Memory B cell (primary cell): ENCODE measurements around the gene NR6A1.

Source experiments
- ATAC-seq: fragments of 150-1000 bp; cut with Tn5 transposase; 2 replicates; pipeline ENCODE4 v1.10.0; 2021; ENCODE audit warnings: low read depth, mild to moderate bottlenecking, moderate library complexity
- DNase-seq, 2 donors: peaks; one replicate each; pipeline ENCODE4 v3.0.0; 2022; ENCODE audit warnings: low spot score in 2 of 2
- H3K27ac Mint-ChIP-seq: one replicate; pipeline ENCODE4 v1.8.0; 2022; ENCODE audit warnings: mild to moderate bottlenecking, moderate library complexity, mixed read lengths
- H3K27me3 Mint-ChIP-seq: one replicate; pipeline ENCODE4 v1.8.0; 2022; ENCODE audit warnings: mixed read lengths
- H3K36me3 Mint-ChIP-seq: one replicate; pipeline ENCODE4 v1.8.0; 2022; ENCODE audit warnings: mild to moderate bottlenecking, mixed read lengths
- H3K4me1 Mint-ChIP-seq: one replicate; pipeline ENCODE4 v1.8.0; 2022; ENCODE audit warnings: mixed read lengths
- H3K4me3 Mint-ChIP-seq: one replicate; pipeline ENCODE4 v1.8.0; 2022; ENCODE audit warnings: mild to moderate bottlenecking, moderate library complexity, mixed read lengths
- H3K9me3 Mint-ChIP-seq: one replicate; pipeline ENCODE4 v1.8.0; 2022; ENCODE audit warnings: mixed read lengths

The NR6A1 gene

GRCh38 chr9:124602204-124602603 lies 168.9 kb downstream of the NR6A1 start:
- Mint-ChIP-seq H3K27ac (no peak overlapping the region), H3K4me1 (no peaks in the 10 kb centered on the region), H3K9me3 (peaks cover 2% of the 10 kb centered on the region), H3K4me3 (no peak overlapping the region), H3K27me3 (peaks cover 4% of the 10 kb centered on the region), H3K36me3 (peaks cover 3% of the 10 kb centered on the region)
- DNase-seq (no peak), ATAC-seq (no peak)

- no peaks in the 10 kb centered on the region for H3K4me1 Mint-ChIP-seq
- H3K9me3 Mint-ChIP-seq: peaks cover 2% of the 10 kb centered on the region
- H3K27me3 Mint-ChIP-seq: peaks cover 7% of the 10 kb centered on the region
- ATAC-seq (no peak), DNase-seq (no peak)
- peaks cover 3% of the 10 kb centered on the region for H3K36me3 Mint-ChIP-seq
- no peak overlapping the region for H3K27ac Mint-ChIP-seq
- H3K4me3 Mint-ChIP-seq: no peak overlapping the region
Measured at GRCh38 chr9:124600407-124600806, 170.7 kb downstream of the NR6A1 start.

- ATAC-seq (no peak), DNase-seq (no peak)
- Mint-ChIP-seq H3K27ac (no peak overlapping the region), H3K27me3 (peaks cover 8% of the 10 kb centered on the region), H3K9me3 (peaks cover 2% of the 10 kb centered on the region), H3K4me3 (no peak overlapping the region), H3K4me1 (no peaks in the 10 kb centered on the region), H3K36me3 (peaks cover 3% of the 10 kb centered on the region)
Measured at GRCh38 chr9:124599121-124599795, 171.9 kb downstream of the NR6A1 start.

GRCh38 chr9:124598048-124598447 lies 173.1 kb downstream of the NR6A1 start:
- Mint-ChIP-seq H3K27ac (no peak overlapping the region), H3K27me3 (peaks cover 11% of the 10 kb centered on the region), H3K4me1 (no peaks in the 10 kb centered on the region), H3K9me3 (peaks cover 2% of the 10 kb centered on the region), H3K4me3 (no peak overlapping the region), H3K36me3 (peaks cover 3% of the 10 kb centered on the region)
- DNase-seq (no peak), ATAC-seq (no peak)

- Mint-ChIP-seq H3K27ac (no peak overlapping the region), H3K9me3 (peaks cover 2% of the 10 kb centered on the region), H3K4me1 (no peaks in the 10 kb centered on the region), H3K27me3 (peaks cover 11% of the 10 kb centered on the region), H3K36me3 (peaks cover 3% of the 10 kb centered on the region), H3K4me3 (no peak overlapping the region)
- DNase-seq: no peak
- no peak for ATAC-seq
Measured at GRCh38 chr9:124596172-124596839, 174.8 kb downstream of the NR6A1 start.

GRCh38 chr9:124595743-124596142 lies 175.4 kb downstream of the NR6A1 start:
- DNase-seq (no peak), ATAC-seq (no peak)
- Mint-ChIP-seq H3K9me3 (peaks cover 2% of the 10 kb centered on the region), H3K4me3 (no peak overlapping the region), H3K4me1 (no peaks in the 10 kb centered on the region), H3K27me3 (peaks cover 10% of the 10 kb centered on the region), H3K36me3 (peaks cover 3% of the 10 kb centered on the region), H3K27ac (no peak overlapping the region)

- DNase-seq (no peak), ATAC-seq (no peak)
- Mint-ChIP-seq H3K4me1 (no peaks in the 10 kb centered on the region), H3K27me3 (peaks cover 7% of the 10 kb centered on the region), H3K36me3 (no peaks in the 10 kb centered on the region), H3K27ac (no peak overlapping the region), H3K9me3 (no peaks in the 10 kb centered on the region), H3K4me3 (no peak overlapping the region)
Measured at GRCh38 chr9:124594673-124595072, 176.4 kb downstream of the NR6A1 start.

- DNase-seq: no peak
- no peak for ATAC-seq
- H3K4me1 Mint-ChIP-seq: no peaks in the 10 kb centered on the region
- no peak overlapping the region for H3K27ac Mint-ChIP-seq
- no peak overlapping the region for H3K4me3 Mint-ChIP-seq
- peaks cover 7% of the 10 kb centered on the region for H3K27me3 Mint-ChIP-seq
- no peaks in the 10 kb centered on the region for H3K36me3 Mint-ChIP-seq
- H3K9me3 Mint-ChIP-seq: no peaks in the 10 kb centered on the region
Measured at GRCh38 chr9:124594225-124594624, 176.9 kb downstream of the NR6A1 start.

- H3K36me3 Mint-ChIP-seq: no peaks in the 10 kb centered on the region
- no peak overlapping the region for H3K27ac Mint-ChIP-seq
- no peaks in the 10 kb centered on the region for H3K4me1 Mint-ChIP-seq
- peaks cover 7% of the 10 kb centered on the region for H3K27me3 Mint-ChIP-seq
- DNase-seq (no peak), ATAC-seq (no peak)
- H3K4me3 Mint-ChIP-seq: no peak overlapping the region
- no peaks in the 10 kb centered on the region for H3K9me3 Mint-ChIP-seq
Measured at GRCh38 chr9:124593651-124594058, 177.5 kb downstream of the NR6A1 start.

- Mint-ChIP-seq H3K27me3 (peaks cover 7% of the 10 kb centered on the region), H3K4me3 (no peak overlapping the region), H3K27ac (no peak overlapping the region)
Measured at GRCh38 chr9:124593200-124593599, 177.9 kb downstream of the NR6A1 start.

GRCh38 chr9:124590889-124591641 lies 180.0 kb downstream of the NR6A1 start:
- ATAC-seq (no peak), DNase-seq (no peak)
- no peaks in the 10 kb centered on the region for H3K4me1 Mint-ChIP-seq
- no peak overlapping the region for H3K4me3 Mint-ChIP-seq
- H3K36me3 Mint-ChIP-seq: no peaks in the 10 kb centered on the region
- peaks cover 6% of the 10 kb centered on the region for H3K27me3 Mint-ChIP-seq
- no peak overlapping the region for H3K27ac Mint-ChIP-seq
- H3K9me3 Mint-ChIP-seq: no peaks in the 10 kb centered on the region

More at GRCh38 chr9:124593200-124593599, 177.9 kb downstream of the NR6A1 start:
- Mint-ChIP-seq H3K36me3 (no peaks in the 10 kb centered on the region), H3K9me3 (no peaks in the 10 kb centered on the region), H3K4me1 (no peaks in the 10 kb centered on the region)
- ATAC-seq (no peak), DNase-seq (no peak)

GRCh38 chr9:124584631-124585030 lies 186.5 kb downstream of the NR6A1 start:
- ATAC-seq: no peak
- DNase-seq: no peak
- no peaks in the 10 kb centered on the region for H3K9me3 Mint-ChIP-seq
- no peak overlapping the region for H3K4me3 Mint-ChIP-seq
- peaks cover 2% of the 10 kb centered on the region for H3K27me3 Mint-ChIP-seq
- H3K4me1 Mint-ChIP-seq: no peaks in the 10 kb centered on the region
- H3K36me3 Mint-ChIP-seq: no peaks in the 10 kb centered on the region
- H3K27ac Mint-ChIP-seq: no peak overlapping the region

GRCh38 chr9:124583134-124583533 lies 188.0 kb downstream of the NR6A1 start:
- no peak overlapping the region for H3K27ac Mint-ChIP-seq
- no peaks in the 10 kb centered on the region for H3K9me3 Mint-ChIP-seq
- peaks cover 2% of the 10 kb centered on the region for H3K27me3 Mint-ChIP-seq
- no peaks in the 10 kb centered on the region for H3K36me3 Mint-ChIP-seq
- H3K4me1 Mint-ChIP-seq: no peaks in the 10 kb centered on the region
- DNase-seq: no peak
- ATAC-seq: no peak
- H3K4me3 Mint-ChIP-seq: no peak overlapping the region

GRCh38 chr9:124580186-124580585 lies 190.9 kb downstream of the NR6A1 start:
- no peaks in the 10 kb centered on the region for H3K36me3 Mint-ChIP-seq
- no peak overlapping the region for H3K4me3 Mint-ChIP-seq
- no peak for ATAC-seq
- H3K27me3 Mint-ChIP-seq: peaks cover 2% of the 10 kb centered on the region
- no peak for DNase-seq
- no peaks in the 10 kb centered on the region for H3K9me3 Mint-ChIP-seq
- no peaks in the 10 kb centered on the region for H3K4me1 Mint-ChIP-seq
- H3K27ac Mint-ChIP-seq: no peak overlapping the region
